ENCODE results near the gene DDOST.

The DDOST gene

GRCh38 chr1:20699558-20699957 lies 38.4 kb upstream of the DDOST start:
- Mint-ChIP-seq H3K36me3 (ENCODE audit: low read depth) (no peaks in the 10 kb centered on the region), H3K27me3 (peaks cover 3% of the 10 kb centered on the region), H3K4me1 (peaks cover 4% of the 10 kb centered on the region), H3K27ac (no peak overlapping the region), H3K4me3 (no peak overlapping the region), H3K9me3 (no peaks in the 10 kb centered on the region)
- no peak for DNase-seq
- no peak for ATAC-seq

DNA sequence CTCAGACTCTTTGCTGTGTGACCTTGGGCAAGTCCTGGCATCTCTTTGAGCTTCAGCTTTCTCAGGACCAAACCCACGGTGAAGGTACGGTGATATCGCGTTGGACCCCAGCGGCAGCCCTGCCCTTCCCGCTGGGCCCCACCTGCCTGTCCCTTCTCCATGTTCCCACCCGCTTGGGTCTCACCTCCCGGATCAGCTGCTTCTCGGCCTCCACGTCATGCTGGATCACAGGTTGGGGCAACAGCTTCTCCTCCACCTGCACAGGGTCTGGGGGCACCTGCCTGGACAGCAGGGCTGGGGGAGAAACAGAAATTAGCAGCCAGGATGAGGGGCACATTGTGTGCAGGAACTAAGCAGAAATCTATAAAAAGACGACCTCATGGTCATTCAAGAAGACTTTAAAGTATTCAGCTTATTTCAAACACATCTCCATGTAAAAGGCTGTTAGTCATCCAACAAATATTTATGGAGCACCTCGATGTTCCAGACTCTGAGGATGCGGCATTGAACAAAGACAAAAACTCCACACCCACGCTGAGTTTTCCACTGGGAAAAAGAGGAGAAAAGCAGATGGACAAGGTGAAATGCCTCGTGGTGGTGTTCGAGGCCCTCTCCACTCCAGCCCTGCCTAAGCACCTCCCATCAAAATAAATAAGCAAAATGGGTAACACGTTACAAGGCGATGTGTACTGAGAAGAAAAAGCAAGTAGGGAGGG lies 37.2 kb upstream of the DDOST start:
- Mint-ChIP-seq H3K27me3 (peaks cover 3% of the 10 kb centered on the region), H3K9me3 (no peaks in the 10 kb centered on the region), H3K36me3 (ENCODE audit: low read depth) (no peaks in the 10 kb centered on the region), H3K4me1 (peaks cover 4% of the 10 kb centered on the region), H3K4me3 (no peak overlapping the region), H3K27ac (no peak overlapping the region)
- DNase-seq (no peak), ATAC-seq (no peak)

DNA sequence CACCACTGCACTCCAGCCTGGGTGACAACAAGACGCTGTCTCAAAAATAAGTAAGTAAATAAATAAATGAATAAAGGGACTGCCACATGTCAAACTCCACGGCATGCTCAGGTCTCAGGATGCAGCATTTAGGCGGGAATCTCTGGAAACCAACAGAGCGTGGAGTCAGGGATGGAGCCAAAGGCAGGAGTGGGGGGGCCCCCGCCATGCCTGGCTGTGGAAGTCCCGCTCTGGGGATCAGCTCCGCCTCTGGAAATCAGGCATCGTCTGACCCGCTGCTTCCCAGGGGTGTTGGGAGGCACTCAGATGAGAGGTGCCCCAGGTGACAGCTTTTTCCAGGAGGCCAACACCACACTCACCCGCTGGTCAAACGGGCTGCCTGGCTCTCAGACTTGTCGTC lies 36.4 kb upstream of the DDOST start:
- DNase-seq (no peak), ATAC-seq (no peak)
- Mint-ChIP-seq H3K27me3 (no peaks in the 10 kb centered on the region), H3K4me1 (peaks cover 4% of the 10 kb centered on the region), H3K27ac (no peak overlapping the region), H3K4me3 (no peak overlapping the region), H3K9me3 (no peaks in the 10 kb centered on the region), H3K36me3 (ENCODE audit: low read depth) (no peaks in the 10 kb centered on the region)

DNA sequence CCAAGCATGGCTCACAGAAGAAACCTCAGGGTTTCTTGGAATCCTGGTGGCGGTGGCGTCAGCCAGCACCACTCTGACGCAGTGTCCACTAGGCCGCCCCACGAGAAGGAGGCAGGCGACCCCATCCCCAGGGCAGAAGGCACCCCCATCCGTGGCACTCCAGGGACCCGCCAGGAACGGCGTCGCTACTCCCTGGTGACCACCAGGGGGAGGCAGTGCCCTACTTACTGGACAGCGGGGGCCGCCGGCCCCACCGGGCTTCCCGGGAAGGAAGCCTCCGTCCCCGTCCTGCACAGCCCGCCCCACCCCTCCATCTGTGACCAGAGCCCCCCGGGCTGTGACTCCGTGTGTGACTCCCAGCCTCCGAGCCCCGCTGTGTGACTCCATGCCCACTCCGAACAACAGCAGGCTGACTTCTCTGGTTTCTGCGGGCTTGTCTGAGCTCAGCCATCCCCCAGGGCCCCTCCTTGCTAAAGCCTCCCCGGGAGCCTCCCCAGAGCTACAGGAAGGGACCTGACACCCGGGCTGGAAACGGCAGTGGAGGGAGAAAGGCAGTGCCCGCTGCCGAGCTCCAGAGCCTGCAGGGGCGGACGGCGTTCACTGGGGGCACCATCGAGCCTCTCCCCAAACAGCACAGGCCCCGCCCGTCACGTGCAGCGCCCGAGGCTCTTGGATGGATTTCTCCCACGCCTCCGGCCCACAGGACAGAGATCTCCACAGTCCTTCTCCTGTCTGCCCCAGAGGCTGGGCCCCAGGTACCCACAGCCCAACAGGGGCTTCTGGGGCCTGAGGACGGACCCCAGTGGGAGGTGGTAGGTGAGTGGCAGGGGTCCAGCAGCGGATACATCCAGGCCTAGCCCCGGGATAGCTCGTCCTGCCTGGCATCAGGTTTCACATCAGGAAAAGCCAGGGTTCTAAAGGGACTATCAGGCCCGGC lies 35.5 kb upstream of the DDOST start:
- no peaks in the 10 kb centered on the region for H3K36me3 Mint-ChIP-seq (ENCODE audit: low read depth)
- H3K9me3 Mint-ChIP-seq = no peaks in the 10 kb centered on the region
- ATAC-seq (peak; percentile 89), DNase-seq (peak; percentile 79)
- H3K27ac Mint-ChIP-seq = no peak overlapping the region
- H3K4me1 Mint-ChIP-seq = peaks cover 4% of the 10 kb centered on the region
- H3K4me3 Mint-ChIP-seq = peak overlapping the region; percentile 77
- no peaks in the 10 kb centered on the region for H3K27me3 Mint-ChIP-seq

- Mint-ChIP-seq H3K4me1 (peaks cover 4% of the 10 kb centered on the region), H3K27me3 (no peaks in the 10 kb centered on the region), H3K9me3 (no peaks in the 10 kb centered on the region), H3K4me3 (no peak overlapping the region), H3K36me3 (ENCODE audit: low read depth) (no peaks in the 10 kb centered on the region), H3K27ac (no peak overlapping the region)
- ATAC-seq = no peak
- DNase-seq = no peak
Observed at GRCh38 chr1:20695515-20695914, 34.3 kb upstream of the DDOST start.

GRCh38 chr1:20693623-20694022 lies 32.5 kb upstream of the DDOST start:
- Mint-ChIP-seq H3K27ac (no peak overlapping the region), H3K9me3 (no peaks in the 10 kb centered on the region), H3K4me1 (peaks cover 4% of the 10 kb centered on the region), H3K4me3 (no peak overlapping the region), H3K27me3 (no peaks in the 10 kb centered on the region), H3K36me3 (ENCODE audit: low read depth) (no peaks in the 10 kb centered on the region)
- DNase-seq (no peak), ATAC-seq (no peak)

- Mint-ChIP-seq H3K9me3 (no peaks in the 10 kb centered on the region), H3K36me3 (ENCODE audit: low read depth) (no peaks in the 10 kb centered on the region), H3K4me1 (peaks cover 4% of the 10 kb centered on the region), H3K27me3 (no peaks in the 10 kb centered on the region), H3K4me3 (no peak overlapping the region), H3K27ac (no peak overlapping the region)
- no peak for DNase-seq
- ATAC-seq = no peak
Observed at GRCh38 chr1:20691872-20692271, 30.7 kb upstream of the DDOST start.

GRCh38 chr1:20689645-20690056 lies 28.5 kb upstream of the DDOST start:
- no peak overlapping the region for H3K4me3 Mint-ChIP-seq
- no peak overlapping the region for H3K27ac Mint-ChIP-seq
- H3K27me3 Mint-ChIP-seq = no peaks in the 10 kb centered on the region
- no peak for ATAC-seq
- H3K4me1 Mint-ChIP-seq = no peaks in the 10 kb centered on the region
- no peaks in the 10 kb centered on the region for H3K9me3 Mint-ChIP-seq
- DNase-seq = no peak
- H3K36me3 Mint-ChIP-seq (ENCODE audit: low read depth) = no peaks in the 10 kb centered on the region

- DNase-seq = no peak
- no peak for ATAC-seq
- H3K9me3 Mint-ChIP-seq = no peaks in the 10 kb centered on the region
- no peak overlapping the region for H3K27ac Mint-ChIP-seq
- peaks cover under 1% of the 10 kb centered on the region for H3K27me3 Mint-ChIP-seq
- no peak overlapping the region for H3K4me3 Mint-ChIP-seq
- H3K4me1 Mint-ChIP-seq = no peaks in the 10 kb centered on the region
- H3K36me3 Mint-ChIP-seq (ENCODE audit: low read depth) = no peaks in the 10 kb centered on the region
Observed at GRCh38 chr1:20686883-20687725, 25.9 kb upstream of the DDOST start.

DNA sequence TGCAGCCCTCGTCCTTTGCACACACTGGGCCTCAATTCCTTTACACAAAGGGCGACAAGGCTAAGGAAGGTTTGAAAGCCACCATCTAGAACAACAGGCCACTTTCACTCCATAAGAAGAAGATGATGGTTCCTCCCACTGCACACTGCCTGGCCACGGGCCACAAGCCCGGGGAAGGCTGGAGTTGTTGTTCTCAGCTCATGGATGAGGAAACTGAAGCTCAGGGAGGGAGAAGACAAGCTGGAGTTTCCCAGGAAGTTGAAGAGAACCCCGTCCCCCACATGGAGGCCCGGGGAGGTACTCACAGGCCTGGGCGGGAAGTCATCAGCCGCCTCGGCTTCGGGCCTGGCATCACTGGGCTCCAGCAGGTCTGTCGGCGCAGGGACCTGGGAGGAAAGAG lies 24.6 kb upstream of the DDOST start:
- ATAC-seq = no peak
- DNase-seq = no peak
- Mint-ChIP-seq H3K27me3 (peaks cover 3% of the 10 kb centered on the region), H3K4me1 (no peaks in the 10 kb centered on the region), H3K36me3 (ENCODE audit: low read depth) (no peaks in the 10 kb centered on the region), H3K9me3 (no peaks in the 10 kb centered on the region), H3K27ac (no peak overlapping the region), H3K4me3 (no peak overlapping the region)

DNA sequence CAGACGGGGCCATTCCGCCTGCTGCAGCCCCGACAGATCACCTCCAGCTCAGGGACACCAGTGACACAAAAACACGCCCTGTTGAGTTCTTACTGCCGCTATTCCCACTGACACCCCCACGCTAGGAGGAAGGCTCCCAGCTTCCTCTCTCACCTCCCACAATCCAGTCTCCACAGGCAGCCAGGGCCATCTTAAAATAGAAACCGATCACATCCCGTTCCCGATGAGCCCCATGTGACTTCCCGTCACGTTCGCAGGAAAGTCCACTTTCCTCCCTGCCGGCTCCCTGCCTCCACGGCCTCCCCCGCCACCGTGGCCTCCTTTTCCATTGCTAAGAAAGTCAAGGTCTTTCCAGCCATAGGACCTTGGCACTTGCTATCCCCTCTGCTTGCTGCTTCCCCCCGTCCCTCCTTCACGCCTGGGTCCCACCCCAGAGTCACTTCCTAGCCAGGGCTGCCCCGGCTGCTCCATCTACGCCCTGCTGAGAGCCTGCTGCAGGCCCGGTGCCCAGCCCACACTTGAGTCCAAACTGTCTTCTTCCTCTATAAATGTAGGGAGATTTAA lies 24.0 kb upstream of the DDOST start:
- no peaks in the 10 kb centered on the region for H3K4me1 Mint-ChIP-seq
- H3K9me3 Mint-ChIP-seq = no peaks in the 10 kb centered on the region
- no peak overlapping the region for H3K27ac Mint-ChIP-seq
- no peak overlapping the region for H3K4me3 Mint-ChIP-seq
- DNase-seq = no peak
- H3K27me3 Mint-ChIP-seq = peaks cover 5% of the 10 kb centered on the region
- no peak for ATAC-seq
- H3K36me3 Mint-ChIP-seq (ENCODE audit: low read depth) = no peaks in the 10 kb centered on the region

- no peak overlapping the region for H3K4me3 Mint-ChIP-seq
- H3K27ac Mint-ChIP-seq = no peak overlapping the region
- no peak for ATAC-seq
- H3K9me3 Mint-ChIP-seq = no peaks in the 10 kb centered on the region
- no peaks in the 10 kb centered on the region for H3K4me1 Mint-ChIP-seq
- peaks cover 7% of the 10 kb centered on the region for H3K27me3 Mint-ChIP-seq
- no peak for DNase-seq
- H3K36me3 Mint-ChIP-seq (ENCODE audit: low read depth) = no peaks in the 10 kb centered on the region
Observed at GRCh38 chr1:20684651-20685050, 23.5 kb upstream of the DDOST start.

- DNase-seq = no peak
Observed at GRCh38 chr1:20684050-20684620, 23.0 kb upstream of the DDOST start.

GRCh38 chr1:20683614-20684013 lies 22.4 kb upstream of the DDOST start:
- no peak overlapping the region for H3K4me3 Mint-ChIP-seq
- peaks cover 2% of the 10 kb centered on the region for H3K9me3 Mint-ChIP-seq
- H3K36me3 Mint-ChIP-seq (ENCODE audit: low read depth) = no peaks in the 10 kb centered on the region
- H3K4me1 Mint-ChIP-seq = peaks cover 4% of the 10 kb centered on the region
- ATAC-seq = no peak
- no peak overlapping the region for H3K27ac Mint-ChIP-seq
- DNase-seq = no peak
- H3K27me3 Mint-ChIP-seq = peaks cover 7% of the 10 kb centered on the region

More at GRCh38 chr1:20684050-20684620, 23.0 kb upstream of the DDOST start:
- H3K4me3 Mint-ChIP-seq = no peak overlapping the region
- H3K9me3 Mint-ChIP-seq = no peaks in the 10 kb centered on the region
- no peak for ATAC-seq
- no peaks in the 10 kb centered on the region for H3K4me1 Mint-ChIP-seq
- H3K27me3 Mint-ChIP-seq = peaks cover 7% of the 10 kb centered on the region
- no peaks in the 10 kb centered on the region for H3K36me3 Mint-ChIP-seq (ENCODE audit: low read depth)
- no peak overlapping the region for H3K27ac Mint-ChIP-seq
